HuH-7 (cell line): ENCODE measurements around the gene IL12B.
"Not testable (repeated sequence)": the region's sequence is repeated elsewhere in the genome, so short reads cannot be mapped to it uniquely, and the experiment has no call there.

Experiments
- DNase-seq: peaks from one replicate; pipeline ENCODE4 v3.0.0; 2011; ENCODE audit warnings: low spot score

IL12B gene

GRCh38 chr5:159294921-159295320 lies 35.4 kb downstream of the IL12B start:
- DNase-seq: no peak

GRCh38 chr5:159290741-159291140 lies 39.5 kb downstream of the IL12B start:
- no peak for DNase-seq

- DNase-seq: no peak
Observed at GRCh38 chr5:159286420-159287035, 43.8 kb downstream of the IL12B start.

- DNase-seq: no peak
Observed at GRCh38 chr5:159274676-159275075, 55.6 kb downstream of the IL12B start.

- no peak for DNase-seq
Observed at GRCh38 chr5:159273923-159274322, 56.4 kb downstream of the IL12B start.

GRCh38 chr5:159269723-159270122 lies 60.6 kb downstream of the IL12B start:
- DNase-seq: no peak

- not testable (repeated sequence) for DNase-seq
Observed at GRCh38 chr5:159266764-159267163, 63.5 kb downstream of the IL12B start.
